ENCODE measurements around the gene EPHB1. TPM values are rescaled to one million over a fixed set of nuclear protein-coding genes. Genes with fewer than 3 reads are reported as not detected.

EPHB1 gene
- total RNA-seq, 4 donors from 2014 or later: 0.74 to 2.2 (median 1.1) TPM

DNA sequence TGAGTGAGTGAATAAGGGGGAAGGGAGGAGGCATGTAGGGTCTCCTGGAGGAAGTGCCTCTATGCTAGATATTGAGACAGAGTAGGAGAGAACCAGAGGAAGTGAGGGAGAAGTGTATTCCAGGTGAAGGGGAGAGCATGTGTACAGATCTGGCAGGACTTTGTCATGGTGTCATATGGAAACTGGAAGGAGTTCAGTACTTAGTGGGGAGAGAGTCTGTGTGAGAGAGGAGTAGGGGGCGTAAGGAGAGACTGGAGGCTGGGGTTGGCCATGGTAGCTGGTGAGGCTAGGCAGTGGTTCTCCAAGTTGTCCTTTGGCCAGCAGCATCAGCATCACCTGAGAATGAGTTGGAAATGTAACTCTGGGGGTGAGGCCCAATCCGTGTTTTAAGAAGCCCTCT, 29.6 kb upstream of the EPHB1 start:
- TF ChIP-seq, protein P1, sequence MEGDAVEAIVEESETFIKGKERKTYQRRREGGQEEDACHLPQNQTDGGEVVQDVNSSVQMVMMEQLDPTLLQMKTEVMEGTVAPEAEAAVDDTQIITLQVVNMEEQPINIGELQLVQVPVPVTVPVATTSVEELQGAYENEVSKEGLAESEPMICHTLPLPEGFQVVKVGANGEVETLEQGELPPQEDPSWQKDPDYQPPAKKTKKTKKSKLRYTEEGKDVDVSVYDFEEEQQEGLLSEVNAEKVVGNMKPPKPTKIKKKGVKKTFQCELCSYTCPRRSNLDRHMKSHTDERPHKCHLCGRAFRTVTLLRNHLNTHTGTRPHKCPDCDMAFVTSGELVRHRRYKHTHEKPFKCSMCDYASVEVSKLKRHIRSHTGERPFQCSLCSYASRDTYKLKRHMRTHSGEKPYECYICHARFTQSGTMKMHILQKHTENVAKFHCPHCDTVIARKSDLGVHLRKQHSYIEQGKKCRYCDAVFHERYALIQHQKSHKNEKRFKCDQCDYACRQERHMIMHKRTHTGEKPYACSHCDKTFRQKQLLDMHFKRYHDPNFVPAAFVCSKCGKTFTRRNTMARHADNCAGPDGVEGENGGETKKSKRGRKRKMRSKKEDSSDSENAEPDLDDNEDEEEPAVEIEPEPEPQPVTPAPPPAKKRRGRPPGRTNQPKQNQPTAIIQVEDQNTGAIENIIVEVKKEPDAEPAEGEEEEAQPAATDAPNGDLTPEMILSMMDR (IDR thresholded peaks at IDR 0.05): no peak
- no peak for DNase-seq (ENCODE audit: low spot score)
- ATAC-seq (ENCODE audit: low FRiP score): no peak

DNA sequence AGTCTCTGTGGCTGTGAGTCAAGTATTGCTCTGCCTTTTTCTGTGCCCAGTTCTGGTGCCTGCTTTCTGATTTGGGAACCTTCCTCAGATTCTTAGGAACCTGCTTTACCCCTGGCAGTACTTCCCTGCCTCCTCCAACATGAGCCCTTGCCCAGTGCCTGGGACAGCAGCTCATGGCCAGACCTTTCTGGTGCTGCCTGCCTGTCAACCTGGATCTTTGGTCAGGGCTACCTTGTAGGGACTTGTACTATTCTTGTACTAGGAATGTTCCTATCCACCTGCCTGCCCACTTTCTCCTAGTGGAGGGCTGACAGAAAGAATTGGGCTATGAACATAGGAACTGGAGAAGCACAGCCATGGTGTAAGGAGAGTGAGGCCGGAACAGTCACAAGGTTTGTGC, 28.8 kb upstream of the EPHB1 start:
- TF ChIP-seq, protein P1 (IDR thresholded peaks at IDR 0.05): no peak
- DNase-seq (ENCODE audit: low spot score) (no peak), ATAC-seq (ENCODE audit: low FRiP score) (no peak)

DNA sequence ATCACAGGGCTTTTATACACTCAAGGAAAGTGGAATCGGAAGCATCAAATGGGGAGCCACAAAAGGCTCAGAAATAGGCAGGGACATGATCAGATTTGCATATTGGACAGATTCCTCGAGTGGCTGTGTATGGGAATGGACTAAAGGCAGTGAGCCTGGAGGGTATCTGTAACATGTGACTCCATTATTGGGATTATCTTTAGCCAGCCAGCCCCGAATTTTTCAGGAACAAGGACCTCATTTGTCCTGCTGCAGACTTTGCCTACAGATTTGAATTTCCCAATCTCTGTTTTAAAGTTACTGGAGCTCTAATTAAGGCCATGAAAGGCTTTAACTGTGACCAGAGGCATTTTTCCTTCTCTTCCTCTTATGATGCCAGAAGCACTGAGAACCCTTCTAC, 26.9 kb upstream of the EPHB1 start:
- TF ChIP-seq, protein P1 (IDR thresholded peaks at IDR 0.05): no peak
- ATAC-seq (ENCODE audit: low FRiP score) (no peak), DNase-seq (ENCODE audit: low spot score) (no peak)

DNA sequence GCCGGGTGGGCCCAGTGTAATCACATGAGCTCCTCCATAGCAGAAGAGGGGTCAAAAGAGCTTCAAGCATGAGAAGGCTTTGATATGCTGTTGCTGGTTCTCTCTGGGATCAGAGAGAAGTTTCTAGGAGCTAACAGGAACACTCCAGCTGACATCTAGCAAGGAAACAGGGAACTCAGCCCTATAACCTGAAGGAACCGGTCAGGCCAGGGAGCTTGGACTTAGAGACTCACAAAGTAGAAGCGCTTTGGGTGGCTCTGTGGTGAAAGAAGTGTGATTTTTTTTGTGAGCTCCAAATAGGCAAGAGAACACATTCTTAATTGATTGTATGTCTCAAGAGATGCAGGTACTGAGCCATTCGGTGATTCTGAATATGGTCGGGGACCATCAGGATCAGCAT, 26.2 kb upstream of the EPHB1 start:
- ATAC-seq (ENCODE audit: low FRiP score) (no peak), DNase-seq (ENCODE audit: low spot score) (no peak)
- TF ChIP-seq, protein P1 (IDR thresholded peaks at IDR 0.05): no peak

DNA sequence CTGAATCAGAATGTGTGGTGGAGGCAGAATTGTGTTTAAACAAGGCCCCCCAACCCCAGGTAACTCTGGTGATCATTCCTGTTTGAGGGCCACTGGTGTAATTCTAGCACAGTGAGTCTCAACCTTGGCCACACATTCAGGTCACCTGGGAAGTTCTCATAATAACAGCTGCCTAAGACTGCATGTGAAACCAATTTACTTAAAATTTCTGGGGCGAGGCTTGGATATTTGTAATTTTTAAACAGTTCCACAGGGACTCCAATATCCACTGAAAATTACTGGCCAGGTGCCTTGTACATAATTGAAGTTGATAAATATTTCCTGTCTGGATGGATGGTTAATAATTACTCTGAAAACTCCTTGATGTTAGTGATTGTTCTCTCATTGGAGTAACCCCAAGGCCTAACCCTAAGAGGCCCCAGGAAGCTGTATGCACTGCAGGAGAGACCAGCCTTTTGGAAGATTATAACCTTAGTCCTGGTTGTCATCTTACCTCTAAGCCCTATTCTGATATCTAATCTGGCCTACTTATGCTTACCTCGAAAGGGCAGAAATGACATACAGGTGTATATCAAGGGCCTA, 25.7 kb upstream of the EPHB1 start:
- no peak for ATAC-seq (ENCODE audit: low FRiP score)
- TF ChIP-seq, protein P1 (IDR thresholded peaks at IDR 0.05): no peak
- no peak for DNase-seq (ENCODE audit: low spot score)

DNA sequence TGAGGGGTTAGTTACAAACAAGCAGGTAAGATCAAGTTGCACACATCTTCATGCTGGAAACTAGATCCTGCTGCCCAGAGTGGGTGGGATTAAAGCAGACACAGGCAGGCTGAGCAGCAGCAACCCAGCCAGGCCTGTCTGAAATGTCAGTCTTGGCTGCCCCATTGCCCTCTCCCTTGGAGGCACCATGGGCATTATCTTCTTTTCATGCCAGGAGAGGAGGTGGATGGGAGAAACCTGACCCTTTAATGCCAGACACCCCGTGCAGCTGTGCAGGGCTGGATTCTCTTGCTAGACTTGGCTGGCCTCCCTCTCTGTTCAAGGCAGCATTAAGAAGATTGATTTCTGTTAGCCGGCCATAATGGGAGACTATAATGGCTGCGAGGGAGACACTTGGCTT, 23.0 kb upstream of the EPHB1 start:
- DNase-seq (ENCODE audit: low spot score): no peak
- ATAC-seq (ENCODE audit: low FRiP score): no peak

DNA sequence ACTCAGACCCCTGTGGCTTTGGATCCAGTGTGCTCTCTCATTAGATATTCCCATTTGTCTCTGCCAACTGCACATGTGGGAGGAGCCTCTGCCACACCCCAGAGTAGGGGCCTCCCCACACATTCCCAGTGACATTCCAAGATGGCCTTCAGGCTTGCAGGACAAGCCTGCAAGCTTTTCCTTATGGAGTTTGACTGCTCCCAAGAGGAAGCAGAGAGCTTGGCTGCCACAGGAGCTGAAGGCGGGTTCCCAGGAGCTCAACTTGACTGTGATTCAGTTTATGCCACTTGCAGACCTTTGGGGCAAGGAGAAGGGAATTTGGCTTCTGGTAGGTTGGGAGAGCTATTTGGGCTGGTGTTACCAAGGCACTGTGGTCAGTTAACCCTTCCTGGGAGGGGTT, 22.5 kb upstream of the EPHB1 start:
- no peak for DNase-seq (ENCODE audit: low spot score)
- no peak for ATAC-seq (ENCODE audit: low FRiP score)
- TF ChIP-seq, protein P1 (IDR thresholded peaks at IDR 0.05): no peak

More for the DNA sequence above, 23.0 kb upstream of the EPHB1 start:
- TF ChIP-seq, protein P1 (IDR thresholded peaks at IDR 0.05): no peak

Data from omental fat pad (tissue), 4 donors.